CD4-positive, alpha-beta T cell (primary cell): Measurements from ENCODE around the gene ADAMTS12. TPM values are rescaled to one million over a fixed set of nuclear protein-coding genes. Genes with fewer than 3 reads are reported as not detected.

ENCODE experiments used
- ATAC-seq: fragments of 200-7000 bp; cut with Tn5 transposase; one replicate; pipeline ENCODE4 v1.10.0; 2022; ENCODE audit warnings: mild to moderate bottlenecking; ENCODE audit not compliant: poor library complexity
- CTCF ChIA-PET: fragments of 350-600 bp; sonication (Branson Sonifier 250); formaldehyde crosslinking; loops from one replicate; lab custom pipeline; 2021; ENCODE audit warnings: antibody characterized with exemption, inconsistent platforms; lab: Charles Lee
- POLR2A ChIA-PET: fragments of 350-600 bp; sonication (Branson Sonifier 250); formaldehyde crosslinking; loops from one replicate; lab custom pipeline; 2021; ENCODE audit warnings: antibody characterized with exemption, inconsistent platforms; lab: Charles Lee
- DNase-seq, 14 experiments: peaks; one replicate each; pipeline ENCODE4 v3.0.0-alpha.2; 2013 to 2020; ENCODE audit warnings: mixed read lengths in 2 of 14
- H3K27ac ChIP-seq, 2 donors: one replicate each; pipeline versions ENCODE4 v1.5.1 to v1.7.0; 2013; ENCODE audit warnings: low read length in 2 of 2, low read depth in 1 of 2, mild to moderate bottlenecking in 1 of 2
- H3K27me3 ChIP-seq, 2 experiments: 1 replicate in 1 of 2; 2 replicates in 1 of 2; pipeline versions ENCODE4 v1.6.1 to v1.7.0; 2013; ENCODE audit warnings: low read length in 2 of 2, control low read depth in 1 of 2, mild to moderate bottlenecking in 1 of 2, moderate library complexity in 1 of 2; ENCODE audit not compliant: insufficient read depth in 2 of 2, control insufficient read depth in 1 of 2
- H3K36me3 ChIP-seq: one replicate; pipeline ENCODE4 v1.6.1; 2013; ENCODE audit warnings: low read length, control low read depth; ENCODE audit not compliant: insufficient read depth
- H3K4me1 ChIP-seq: one replicate; pipeline ENCODE4 v1.6.1; 2013; ENCODE audit warnings: low read length, control low read depth; ENCODE audit not compliant: insufficient read depth
- H3K4me3 ChIP-seq: one replicate; pipeline ENCODE4 v1.5.1; 2013; ENCODE audit warnings: mild to moderate bottlenecking, low read length, moderate library complexity
- H3K9me3 ChIP-seq, 2 experiments: 1 replicate in 1 of 2; 2 replicates in 1 of 2; pipeline versions ENCODE4 v1.6.1 to v1.7.0; 2013; ENCODE audit warnings: low read length in 2 of 2, mild to moderate bottlenecking in 2 of 2, control low read depth in 1 of 2, moderate library complexity in 1 of 2; ENCODE audit not compliant: control insufficient read depth in 1 of 2, insufficient read depth in 1 of 2
- H3K27ac Mint-ChIP-seq: one replicate; pipeline ENCODE4 v1.8.0; 2020; ENCODE audit warnings: mixed read lengths
- H3K27me3 Mint-ChIP-seq: one replicate; pipeline ENCODE4 v1.8.0; 2021; ENCODE audit warnings: mixed read lengths
- H3K36me3 Mint-ChIP-seq: one replicate; pipeline ENCODE4 v1.8.0; 2021; ENCODE audit warnings: low read depth, mixed read lengths
- H3K4me1 Mint-ChIP-seq: one replicate; pipeline ENCODE4 v1.8.0; 2021; ENCODE audit warnings: low read depth, mixed read lengths
- H3K4me3 Mint-ChIP-seq: one replicate; pipeline ENCODE4 v1.8.0; 2020; ENCODE audit warnings: mild to moderate bottlenecking, mixed read lengths
- H3K9me3 Mint-ChIP-seq: one replicate; pipeline ENCODE4 v1.8.0; 2020; ENCODE audit warnings: mixed read lengths
- CTCF ChIP-seq: fragments of 200-600 bp; IDR thresholded peaks from one replicate; pipeline ENCODE4 v1.8.0; 2022; ENCODE audit warnings: antibody characterized with exemption, mild to moderate bottlenecking
- intact Hi-C, 2 experiments: fragments of 100-400 bp; cut with DNase I in 1 of 2; cut with micrococcal nuclease in 1 of 2; formaldehyde crosslinking; loops; one replicate each; pipeline versions ENCODE4 v1.15.1 to v1.9.0; 2023 to 2025; cut with DNase I, micrococcal nuclease
- total RNA-seq, 174 experiments: library from RNA in 2 of 174; stranded (reverse) in 2 of 174; gene quantifications; one replicate each; pipeline ENCODE4 v1.2.3 and lab custom pipeline; 2021 to 2026

The ADAMTS12 gene
- total RNA-seq, 2 experiments from 2014 or later = 0.06 TPM; not detected in 1

GRCh38 chr5:33808699-33809098, 83.1 kb downstream of the ADAMTS12 start:
- Mint-ChIP-seq H3K4me3 (no peak overlapping the region), H3K4me1 (no peaks in the 10 kb centered on the region), H3K9me3 (no peaks in the 10 kb centered on the region), H3K27me3 (peaks cover 5% of the 10 kb centered on the region), H3K27ac (no peak overlapping the region), H3K36me3 (no peaks in the 10 kb centered on the region)
- Histone ChIP-seq H3K4me3 (no peak overlapping the region), H3K4me1 (no peaks in the 10 kb centered on the region), H3K36me3 (no peaks in the 10 kb centered on the region), H3K27me3 (no peaks in the 10 kb centered on the region), H3K9me3 (no peaks in the 10 kb centered on the region), H3K27ac (no peak overlapping the region)
- ATAC-seq (no peak), DNase-seq (no peak)
- ChIA-PET POLR2A (no interaction called here), CTCF (no interaction called here)
- intact Hi-C loops = no loop called here
- no peak for TF ChIP-seq CTCF

- no peak overlapping the region for H3K27ac Mint-ChIP-seq
- H3K27ac ChIP-seq = no peak overlapping the region
- H3K4me3 Mint-ChIP-seq = no peak overlapping the region
- H3K9me3 ChIP-seq = no peaks in the 10 kb centered on the region
- no peak overlapping the region for H3K4me3 ChIP-seq
- no peaks in the 10 kb centered on the region for H3K36me3 Mint-ChIP-seq
- H3K4me1 ChIP-seq = no peaks in the 10 kb centered on the region
- TF ChIP-seq CTCF = no peak
- ChIA-PET CTCF (no interaction called here), POLR2A (no interaction called here)
- H3K4me1 Mint-ChIP-seq = no peaks in the 10 kb centered on the region
- intact Hi-C loops = no loop called here
- ATAC-seq = no peak
- no peak for DNase-seq
- H3K27me3 ChIP-seq = no peaks in the 10 kb centered on the region
- peaks cover 9% of the 10 kb centered on the region for H3K27me3 Mint-ChIP-seq
- no peaks in the 10 kb centered on the region for H3K9me3 Mint-ChIP-seq
- no peaks in the 10 kb centered on the region for H3K36me3 ChIP-seq
Observed at GRCh38 chr5:33807771-33808170, 84.0 kb downstream of the ADAMTS12 start.

GRCh38 chr5:33806738-33807442, 84.9 kb downstream of the ADAMTS12 start:
- no peak for ATAC-seq
- H3K4me3 Mint-ChIP-seq = no peak overlapping the region
- Histone ChIP-seq H3K9me3 (no peaks in the 10 kb centered on the region), H3K27me3 (no peaks in the 10 kb centered on the region), H3K36me3 (no peaks in the 10 kb centered on the region), H3K27ac (no peak overlapping the region), H3K4me3 (no peak overlapping the region), H3K4me1 (no peaks in the 10 kb centered on the region)
- H3K27me3 Mint-ChIP-seq = peaks cover 9% of the 10 kb centered on the region
- ChIA-PET CTCF (no interaction called here), POLR2A (no interaction called here)
- no peaks in the 10 kb centered on the region for H3K4me1 Mint-ChIP-seq
- intact Hi-C loops = no loop called here
- no peaks in the 10 kb centered on the region for H3K9me3 Mint-ChIP-seq
- H3K27ac Mint-ChIP-seq = no peak overlapping the region
- H3K36me3 Mint-ChIP-seq = no peaks in the 10 kb centered on the region
- DNase-seq = no peak
- TF ChIP-seq CTCF = no peak
